ES-I3 (cell line): ENCODE data around the gene SP140.

Experiments
- H3K36me3 ChIP-seq: 2 replicates; pipeline ENCODE4 v1.6.1; 2013; ENCODE audit warnings: mild to moderate bottlenecking, low read length, control low read depth, moderate library complexity; ENCODE audit not compliant: insufficient read depth
- H3K4me1 ChIP-seq: 2 replicates; pipeline ENCODE4 v1.6.1; 2013; ENCODE audit warnings: mild to moderate bottlenecking, control low read depth, low read length; ENCODE audit not compliant: insufficient read depth
- H3K9ac ChIP-seq: 2 replicates; pipeline ENCODE4 v1.6.1; 2013; ENCODE audit warnings: low read depth, mild to moderate bottlenecking, low read length, moderate library complexity
- H3K9me3 ChIP-seq: 2 replicates; pipeline ENCODE4 v1.6.1; 2013; ENCODE audit warnings: mild to moderate bottlenecking, low read length, moderate library complexity; ENCODE audit not compliant: control insufficient read depth, insufficient read depth

SP140 gene

DNA sequence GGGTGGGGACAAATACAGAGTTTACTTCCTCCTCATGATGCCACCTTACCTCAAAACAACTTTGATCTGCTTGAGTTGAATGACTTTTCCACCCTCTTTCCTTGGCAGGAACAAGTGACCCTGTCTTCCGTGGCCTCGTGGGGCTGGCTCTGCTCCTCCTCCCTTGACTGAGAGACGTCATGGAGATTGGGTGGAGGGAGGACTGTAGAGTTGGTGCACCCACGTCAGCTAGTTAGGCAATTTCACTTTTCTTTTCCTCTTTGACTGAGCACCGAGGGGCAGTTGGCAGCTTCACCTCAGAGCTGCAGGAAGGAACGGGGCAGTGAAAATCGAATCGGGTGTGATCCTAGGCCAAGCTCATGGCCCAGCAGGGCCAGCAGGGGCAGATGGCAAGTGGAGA is at the start of gene SP140:
TSS of gene SP140 (plus strand) at position 251 of the 400 bp plus-strand sequence. CDS start at position 360, 109 bp downstream.
- 0 out of 2 replicates have a peak, but pooled peaks cover 5% of the 10 kb centered on the region for H3K4me1 ChIP-seq
- no peaks in the 10 kb centered on the region for H3K36me3 ChIP-seq
- H3K9me3 ChIP-seq, result no peaks in the 10 kb centered on the region
- H3K9ac ChIP-seq, result no peak within 1 kb of the TSS

- H3K36me3 ChIP-seq, result no peaks in the 10 kb centered on the region
- H3K9ac ChIP-seq, result no peak overlapping the region
- H3K4me1 ChIP-seq, result no peaks in the 10 kb centered on the region
- H3K9me3 ChIP-seq, result no peaks in the 10 kb centered on the region
These were observed 48.5 kb upstream of the SP140 start for GRCh38 chr2:230176996-230177395.

- Histone ChIP-seq H3K4me1 (no peaks in the 10 kb centered on the region), H3K36me3 (no peaks in the 10 kb centered on the region), H3K9me3 (no peaks in the 10 kb centered on the region), H3K9ac (no peak overlapping the region)
These were observed 46.7 kb upstream of the SP140 start for GRCh38 chr2:230178546-230179485.

- no peaks in the 10 kb centered on the region for H3K4me1 ChIP-seq
- no peak overlapping the region for H3K9ac ChIP-seq
- H3K36me3 ChIP-seq, result no peaks in the 10 kb centered on the region
- no peaks in the 10 kb centered on the region for H3K9me3 ChIP-seq
These were observed 45.6 kb upstream of the SP140 start for GRCh38 chr2:230179907-230180306.

GRCh38 chr2:230181195-230181594 is 44.3 kb upstream of the SP140 start:
- H3K9ac ChIP-seq, result no peak overlapping the region
- no peaks in the 10 kb centered on the region for H3K9me3 ChIP-seq
- no peaks in the 10 kb centered on the region for H3K36me3 ChIP-seq
- H3K4me1 ChIP-seq, result no peaks in the 10 kb centered on the region

GRCh38 chr2:230184727-230185578 is 40.6 kb upstream of the SP140 start:
- H3K4me1 ChIP-seq, result no peaks in the 10 kb centered on the region
- H3K9ac ChIP-seq, result no peak overlapping the region
- no peaks in the 10 kb centered on the region for H3K36me3 ChIP-seq
- H3K9me3 ChIP-seq, result no peaks in the 10 kb centered on the region

DNA sequence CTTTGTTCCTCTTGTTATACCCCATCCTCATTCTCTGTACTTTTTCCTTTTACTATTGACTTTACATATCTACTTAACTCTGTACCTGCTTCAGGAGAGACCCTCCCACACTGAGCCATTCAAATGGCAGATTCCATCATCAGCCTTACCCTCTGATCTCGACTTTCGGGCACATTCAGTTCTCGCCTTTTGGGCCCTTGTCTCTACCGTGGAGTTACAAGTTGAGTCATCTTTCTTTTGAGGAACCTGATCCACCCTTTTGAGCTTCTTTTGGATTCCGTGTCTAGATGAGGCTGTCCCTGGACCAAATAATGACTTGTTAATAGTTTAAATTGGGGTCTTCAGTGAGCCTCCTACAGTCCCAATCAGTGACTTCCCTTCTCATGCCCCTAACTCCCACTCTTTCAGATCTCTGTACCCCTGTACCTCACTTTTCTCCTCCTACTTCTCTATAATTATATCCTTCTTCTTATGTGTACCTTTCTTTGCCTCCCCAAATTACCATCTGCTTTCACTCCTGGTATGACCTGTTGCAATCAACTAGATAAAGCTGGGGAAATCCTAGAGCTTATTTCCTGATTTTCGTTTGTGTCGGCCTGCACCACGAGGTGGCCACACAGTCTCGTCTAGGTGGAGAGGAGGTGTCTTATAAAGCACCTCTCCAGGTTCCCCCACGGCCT is 23.0 kb upstream of the SP140 start:
- Histone ChIP-seq H3K9me3 (no peaks in the 10 kb centered on the region), H3K9ac (no peak overlapping the region), H3K36me3 (no peaks in the 10 kb centered on the region), H3K4me1 (no peaks in the 10 kb centered on the region)

DNA sequence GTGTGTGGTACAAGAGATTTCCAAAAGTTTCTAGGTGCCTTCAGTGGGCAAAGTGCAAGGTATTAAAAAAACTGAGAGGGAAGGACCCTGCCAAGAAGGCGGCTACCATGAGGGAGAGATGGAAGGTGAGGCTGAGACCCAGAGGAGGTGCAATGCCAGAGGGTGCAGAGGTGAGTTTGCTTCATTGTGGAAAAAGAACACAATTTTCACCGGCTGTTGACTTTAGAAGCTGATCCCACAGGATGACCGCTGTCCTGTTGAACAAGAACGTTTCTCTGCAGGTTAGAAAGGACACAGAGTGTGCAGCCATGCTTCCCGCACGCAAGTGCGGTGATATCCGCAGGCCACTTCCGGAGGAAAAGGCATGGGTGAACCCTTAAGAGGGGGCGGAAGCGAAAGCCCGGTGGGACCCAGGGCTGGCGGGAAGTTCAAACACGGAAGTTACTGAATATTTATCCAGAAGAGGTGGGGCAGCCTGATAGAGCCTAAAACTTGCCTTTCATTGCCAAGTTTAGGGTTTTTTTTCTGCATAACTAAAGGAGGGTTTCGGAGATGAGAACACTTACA is 22.3 kb upstream of the SP140 start:
- no peak overlapping the region for H3K9ac ChIP-seq
- H3K36me3 ChIP-seq, result no peaks in the 10 kb centered on the region; the same call in 1 of the 2 replicates
- H3K9me3 ChIP-seq, result no peaks in the 10 kb centered on the region
- H3K4me1 ChIP-seq, result no peaks in the 10 kb centered on the region

DNA sequence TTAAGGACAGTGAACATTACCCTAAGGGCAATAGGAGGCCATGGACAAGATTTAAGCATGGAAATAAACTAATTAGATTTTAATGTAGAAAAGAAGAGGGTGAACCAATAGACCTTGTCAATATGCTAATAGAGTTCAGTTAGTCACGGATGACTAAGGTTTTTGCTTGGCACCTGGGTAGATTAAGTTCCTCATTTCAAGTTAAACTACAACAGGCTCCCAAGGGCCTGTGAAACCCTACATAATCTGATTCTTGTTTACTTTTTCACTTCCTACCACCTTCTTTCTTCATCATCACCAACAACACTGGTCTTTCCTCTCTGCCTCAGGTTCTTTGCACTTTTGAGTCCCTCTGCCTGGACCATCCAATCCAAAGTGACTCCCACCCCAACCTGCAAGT is 20.5 kb upstream of the SP140 start:
- no peak overlapping the region for H3K9ac ChIP-seq
- H3K4me1 ChIP-seq, result no peaks in the 10 kb centered on the region
- no peaks in the 10 kb centered on the region for H3K9me3 ChIP-seq
- H3K36me3 ChIP-seq, result no peaks in the 10 kb centered on the region; the same call in 1 of the 2 replicates

GRCh38 chr2:230205721-230206120 is 19.8 kb upstream of the SP140 start:
- no peaks in the 10 kb centered on the region; the same call in 1 of the 2 replicates for H3K36me3 ChIP-seq
- H3K9ac ChIP-seq, result no peak overlapping the region
- no peaks in the 10 kb centered on the region for H3K9me3 ChIP-seq
- no peaks in the 10 kb centered on the region for H3K4me1 ChIP-seq

DNA sequence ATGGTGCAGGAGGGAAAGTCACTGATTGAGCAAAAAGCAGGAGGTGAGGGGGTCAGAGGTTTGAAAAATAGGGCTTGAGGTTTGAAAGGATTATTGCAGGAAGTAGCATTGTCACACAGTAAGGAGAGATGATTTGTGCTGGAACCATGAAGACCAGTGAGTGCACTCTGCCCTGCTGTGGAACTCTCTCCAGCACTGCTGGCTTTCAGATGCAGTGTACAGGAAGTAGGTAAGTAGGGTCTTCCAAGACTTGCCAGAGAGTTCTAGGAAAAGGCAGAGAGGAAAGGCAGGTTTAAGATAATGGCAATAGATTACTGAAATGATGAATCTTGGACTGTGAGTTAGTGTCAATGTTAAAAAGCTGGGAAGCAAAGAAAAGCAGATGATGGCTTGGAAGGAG is 17.0 kb upstream of the SP140 start:
- H3K36me3 ChIP-seq, result no peaks in the 10 kb centered on the region; the same call in 1 of the 2 replicates
- no peaks in the 10 kb centered on the region for H3K9me3 ChIP-seq
- no peaks in the 10 kb centered on the region for H3K4me1 ChIP-seq
- no peak overlapping the region for H3K9ac ChIP-seq

GRCh38 chr2:230209422-230210051 is 16.0 kb upstream of the SP140 start:
- H3K9me3 ChIP-seq, result no peaks in the 10 kb centered on the region
- no peaks in the 10 kb centered on the region for H3K4me1 ChIP-seq
- no peaks in the 10 kb centered on the region; the same call in 1 of the 2 replicates for H3K36me3 ChIP-seq
- H3K9ac ChIP-seq, result no peak overlapping the region

DNA sequence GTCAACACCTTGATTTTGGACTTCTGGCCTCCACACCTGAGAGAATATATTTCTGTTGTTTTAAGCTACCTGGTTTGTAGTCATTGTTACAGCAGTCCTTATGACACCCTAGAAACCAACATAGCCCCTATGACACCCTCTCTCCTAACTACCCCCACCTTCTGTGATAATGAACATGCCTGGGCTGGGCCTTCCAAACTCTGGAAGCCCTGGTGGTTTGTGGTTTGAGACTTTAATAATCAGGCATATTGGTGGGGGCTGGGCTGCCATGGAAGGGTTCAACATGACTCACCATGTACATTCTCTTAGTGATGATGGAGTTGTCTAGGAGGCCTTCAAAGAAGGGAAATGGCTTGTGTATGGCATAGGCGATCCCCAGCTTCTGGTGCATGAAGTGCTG is 9.0 kb upstream of the SP140 start:
- Histone ChIP-seq H3K36me3 (no peaks in the 10 kb centered on the region; the same call in 1 of the 2 replicates), H3K4me1 (peaks cover 5% of the 10 kb centered on the region; the same call in 1 of the 2 replicates), H3K9me3 (no peaks in the 10 kb centered on the region), H3K9ac (no peak overlapping the region)
